GM12873 (cell line): ENCODE data around the gene NFYA.

Experiments used
- TF ChIP-seq, protein P1 (sequence below): IDR thresholded peaks from 2 replicates; pipeline ENCODE4 v1.5.1; 2012; ENCODE audit warnings: low read depth, mild to moderate bottlenecking, moderate library complexity, low read length, control low read depth; ENCODE audit not compliant: insufficient read depth; ENCODE audit errors: missing control alignments

NFYA gene

DNA sequence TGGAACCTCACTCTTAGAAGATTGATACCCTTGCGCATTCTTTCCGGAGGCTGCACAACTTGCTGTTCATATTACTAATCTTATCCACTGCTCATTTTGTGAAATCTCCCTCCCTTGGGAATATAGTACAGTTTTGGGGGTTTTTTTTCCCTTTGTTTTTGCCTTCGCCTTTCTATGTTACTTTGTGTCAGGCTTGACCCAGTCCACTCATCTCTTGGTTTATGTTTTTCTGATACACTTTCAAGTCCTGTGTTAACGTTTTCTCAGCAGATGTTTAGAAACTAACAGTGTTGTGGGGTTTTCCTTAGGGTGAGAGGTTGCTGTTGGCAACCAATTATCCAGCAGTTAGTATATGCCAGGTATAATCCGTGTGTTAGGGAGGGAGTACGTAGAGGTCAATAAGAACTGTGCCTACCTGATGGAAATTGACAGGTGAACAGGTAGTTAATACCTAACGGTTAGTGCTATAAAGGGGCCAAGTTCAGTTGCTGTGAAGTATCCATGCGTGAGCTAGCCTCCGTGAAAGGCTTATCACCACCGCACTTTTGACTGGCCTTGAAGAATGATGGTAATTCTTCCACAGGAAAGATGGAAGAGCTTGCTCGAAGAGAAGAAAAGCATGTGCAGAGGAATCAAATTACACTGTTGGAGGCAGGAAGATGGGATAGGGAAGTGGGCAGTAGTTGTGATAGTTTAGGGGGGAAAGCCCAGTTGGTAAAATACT, 1.4 kb downstream of the NFYA start:
- TF ChIP-seq, protein P1, sequence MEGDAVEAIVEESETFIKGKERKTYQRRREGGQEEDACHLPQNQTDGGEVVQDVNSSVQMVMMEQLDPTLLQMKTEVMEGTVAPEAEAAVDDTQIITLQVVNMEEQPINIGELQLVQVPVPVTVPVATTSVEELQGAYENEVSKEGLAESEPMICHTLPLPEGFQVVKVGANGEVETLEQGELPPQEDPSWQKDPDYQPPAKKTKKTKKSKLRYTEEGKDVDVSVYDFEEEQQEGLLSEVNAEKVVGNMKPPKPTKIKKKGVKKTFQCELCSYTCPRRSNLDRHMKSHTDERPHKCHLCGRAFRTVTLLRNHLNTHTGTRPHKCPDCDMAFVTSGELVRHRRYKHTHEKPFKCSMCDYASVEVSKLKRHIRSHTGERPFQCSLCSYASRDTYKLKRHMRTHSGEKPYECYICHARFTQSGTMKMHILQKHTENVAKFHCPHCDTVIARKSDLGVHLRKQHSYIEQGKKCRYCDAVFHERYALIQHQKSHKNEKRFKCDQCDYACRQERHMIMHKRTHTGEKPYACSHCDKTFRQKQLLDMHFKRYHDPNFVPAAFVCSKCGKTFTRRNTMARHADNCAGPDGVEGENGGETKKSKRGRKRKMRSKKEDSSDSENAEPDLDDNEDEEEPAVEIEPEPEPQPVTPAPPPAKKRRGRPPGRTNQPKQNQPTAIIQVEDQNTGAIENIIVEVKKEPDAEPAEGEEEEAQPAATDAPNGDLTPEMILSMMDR, result no peak

DNA sequence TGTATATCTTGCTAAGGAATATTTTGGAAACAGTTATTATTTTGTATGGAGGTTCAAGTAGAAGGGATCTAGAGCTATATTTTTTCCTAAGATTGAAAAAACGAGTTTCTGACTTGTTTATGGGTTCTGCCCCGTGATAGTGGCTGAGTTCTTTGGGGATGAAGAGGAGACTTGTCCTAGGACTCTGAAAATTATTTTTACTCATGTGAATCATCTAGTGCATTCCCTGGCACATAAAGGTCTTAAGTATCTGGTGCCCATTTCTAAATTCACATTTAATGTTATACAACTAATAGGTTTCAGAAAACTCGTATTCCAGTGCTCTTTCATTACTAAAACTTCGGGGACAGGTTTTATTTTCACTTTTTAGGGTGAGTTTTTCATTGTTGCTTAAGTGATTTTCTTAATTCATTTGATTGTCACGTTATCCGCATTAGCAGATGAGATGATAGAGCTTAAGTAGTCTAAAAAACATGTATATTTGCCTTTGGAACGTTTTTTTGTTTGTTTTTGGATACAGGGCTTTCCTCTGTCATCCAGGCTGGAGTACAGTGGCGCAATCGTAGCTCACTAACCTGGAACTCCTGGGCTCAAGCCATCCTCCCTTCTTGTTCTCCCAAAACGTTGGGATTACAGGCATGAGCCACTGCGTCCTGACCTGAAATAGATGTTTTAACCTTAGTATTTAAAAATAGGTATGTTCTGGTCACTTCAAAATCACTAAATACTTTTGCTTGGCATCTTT, 2.1 kb downstream of the NFYA start:
- TF ChIP-seq, protein P1, result no peak

DNA sequence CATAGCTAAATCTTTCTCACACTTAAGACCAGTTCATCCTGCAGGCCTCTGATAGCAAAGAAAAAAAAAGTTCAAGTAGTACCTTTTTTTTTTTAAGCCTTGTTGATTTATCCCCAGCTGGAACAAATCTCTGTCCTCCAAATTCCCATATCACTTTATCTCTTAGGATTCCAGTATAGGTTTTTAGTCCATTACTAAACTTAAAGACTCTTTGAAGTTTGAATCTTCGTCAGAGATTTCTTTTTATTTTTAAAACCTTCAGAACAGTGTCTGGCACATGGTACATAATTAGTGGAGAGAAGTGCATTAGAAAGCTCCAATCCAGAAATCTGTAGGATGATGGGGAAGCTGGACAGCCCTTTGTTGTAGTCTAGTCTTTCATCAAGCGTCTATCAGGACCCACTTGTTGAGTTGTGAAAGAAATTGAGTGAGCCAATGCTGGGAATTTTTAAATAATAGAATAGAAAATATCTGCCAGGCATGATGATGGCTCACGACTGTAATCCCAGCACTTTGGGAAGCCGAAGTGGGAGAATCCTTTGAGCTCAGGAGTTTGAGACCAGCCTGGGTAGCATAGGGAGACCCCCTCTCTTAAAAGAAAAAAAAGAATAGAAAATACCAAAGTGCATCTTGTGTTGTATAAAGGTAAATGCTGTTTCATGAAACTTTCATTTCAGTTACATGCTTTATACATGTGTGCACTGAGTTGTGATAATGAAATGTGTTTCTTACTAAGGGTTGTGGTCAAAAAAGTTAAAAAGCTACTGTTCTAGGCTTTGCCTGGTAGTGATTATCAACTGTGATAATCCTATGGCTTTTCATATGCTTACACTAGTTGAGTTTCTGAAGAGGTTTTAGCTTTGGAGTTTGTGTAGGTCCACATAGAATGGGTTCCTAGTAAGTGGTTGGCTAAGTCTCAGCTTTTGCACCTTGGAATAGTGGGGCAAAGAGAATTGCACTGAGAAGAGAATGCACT, 3.2 kb downstream of the NFYA start:
- TF ChIP-seq, protein P1, result no peak

DNA sequence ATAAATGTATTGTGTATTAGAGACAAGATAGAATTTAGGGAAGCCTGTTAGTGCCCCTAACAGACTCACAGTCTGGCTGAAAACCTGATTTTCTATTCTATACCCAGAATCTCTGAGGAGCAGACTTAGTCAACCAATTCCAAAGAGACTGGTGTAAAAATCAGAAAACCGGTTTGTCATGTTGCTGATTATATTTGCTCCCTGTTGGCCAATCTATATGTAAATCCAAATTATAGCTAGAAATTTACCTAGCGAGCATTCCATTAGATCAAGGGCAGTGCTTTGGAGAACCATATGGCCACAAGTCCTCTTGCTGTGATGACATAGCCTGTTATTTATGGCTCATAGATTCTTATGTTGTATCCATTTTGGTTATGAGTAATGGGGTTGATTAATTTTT, 4.8 kb downstream of the NFYA start:
- TF ChIP-seq, protein P1, result no peak

DNA sequence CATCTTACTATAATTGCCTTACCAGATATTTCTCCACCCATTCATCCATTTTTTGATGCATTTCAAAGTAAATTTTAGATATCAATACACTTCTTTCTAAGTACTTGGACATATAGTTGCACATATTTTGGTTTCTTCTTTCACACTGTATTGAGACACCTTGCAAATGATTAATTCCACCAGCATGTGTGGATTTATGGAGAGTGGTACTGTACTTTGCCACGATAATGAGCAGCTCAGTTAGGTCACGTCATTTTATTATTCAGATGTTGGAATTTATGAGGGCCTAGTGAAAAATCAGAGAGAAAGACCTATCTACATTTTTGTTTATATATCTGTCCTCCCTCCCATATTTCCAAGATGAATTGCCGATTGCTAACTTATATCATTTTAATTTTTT, 5.3 kb downstream of the NFYA start:
- TF ChIP-seq, protein P1, result no peak

DNA sequence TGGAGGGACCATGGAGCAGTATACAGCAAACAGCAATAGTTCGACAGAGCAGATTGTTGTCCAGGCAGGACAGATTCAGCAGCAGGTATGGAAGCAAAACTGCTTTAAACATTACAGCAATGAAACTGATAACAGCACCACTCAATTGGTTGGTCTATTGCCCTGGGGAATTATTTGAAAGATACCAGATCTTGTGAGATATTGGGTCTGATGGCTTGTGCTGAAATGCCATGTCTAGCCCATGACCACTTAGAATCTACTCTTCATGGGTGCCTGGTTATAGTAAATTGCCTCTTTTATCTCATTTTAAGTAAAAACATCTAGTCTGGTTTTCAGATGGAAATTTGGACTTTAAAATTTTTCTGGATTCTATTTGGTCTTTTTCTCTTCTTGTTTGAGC, 6.3 kb downstream of the NFYA start:
- TF ChIP-seq, protein P1, result no peak
